OCI-LY3 (cell line): ENCODE data around the gene DRGX.

Source experiments
- EZH2phosphoT487 ChIP-seq: fragments of 200-600 bp; shearing (Covaris generic); IDR thresholded peaks from 2 replicates; pipeline ENCODE4 v1.6.1; 2018; ENCODE audit warnings: antibody characterized with exemption, mixed run types, low read depth
- TF ChIP-seq, protein P1 (sequence below): fragments of 200-600, 300-600 bp; sonication (generic); IDR thresholded peaks from 2 replicates; pipeline ENCODE4 v1.5.1; 2014; ENCODE audit warnings: antibody characterized with exemption, low read length, low read depth

DNA sequence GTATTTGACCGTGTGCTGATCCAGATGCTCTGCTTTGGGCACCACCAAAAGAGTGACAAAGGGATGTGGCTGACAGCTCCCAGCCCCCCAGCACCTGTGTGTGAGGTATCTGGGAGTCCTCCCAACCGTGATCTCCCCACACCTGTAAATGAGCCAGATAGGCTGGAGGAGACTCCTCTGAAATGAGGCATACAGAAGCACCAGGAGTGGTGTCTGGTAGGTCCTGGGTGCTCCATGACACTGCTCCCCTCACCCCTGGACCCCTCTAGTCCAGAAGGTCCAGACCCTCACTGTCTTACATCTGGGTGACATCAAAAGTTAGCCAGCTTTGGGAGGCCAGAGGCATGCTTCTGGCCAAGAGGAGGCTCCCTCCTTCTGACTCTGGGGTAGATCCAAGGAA lies 20.0 kb upstream of the DRGX start:
- TF ChIP-seq, protein P1, sequence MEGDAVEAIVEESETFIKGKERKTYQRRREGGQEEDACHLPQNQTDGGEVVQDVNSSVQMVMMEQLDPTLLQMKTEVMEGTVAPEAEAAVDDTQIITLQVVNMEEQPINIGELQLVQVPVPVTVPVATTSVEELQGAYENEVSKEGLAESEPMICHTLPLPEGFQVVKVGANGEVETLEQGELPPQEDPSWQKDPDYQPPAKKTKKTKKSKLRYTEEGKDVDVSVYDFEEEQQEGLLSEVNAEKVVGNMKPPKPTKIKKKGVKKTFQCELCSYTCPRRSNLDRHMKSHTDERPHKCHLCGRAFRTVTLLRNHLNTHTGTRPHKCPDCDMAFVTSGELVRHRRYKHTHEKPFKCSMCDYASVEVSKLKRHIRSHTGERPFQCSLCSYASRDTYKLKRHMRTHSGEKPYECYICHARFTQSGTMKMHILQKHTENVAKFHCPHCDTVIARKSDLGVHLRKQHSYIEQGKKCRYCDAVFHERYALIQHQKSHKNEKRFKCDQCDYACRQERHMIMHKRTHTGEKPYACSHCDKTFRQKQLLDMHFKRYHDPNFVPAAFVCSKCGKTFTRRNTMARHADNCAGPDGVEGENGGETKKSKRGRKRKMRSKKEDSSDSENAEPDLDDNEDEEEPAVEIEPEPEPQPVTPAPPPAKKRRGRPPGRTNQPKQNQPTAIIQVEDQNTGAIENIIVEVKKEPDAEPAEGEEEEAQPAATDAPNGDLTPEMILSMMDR = no peak
- TF ChIP-seq EZH2phosphoT487 = no peak
